ENCODE results near the gene SDR42E2.
"Not testable (repeated sequence)": the region's sequence is repeated elsewhere in the genome, so short reads cannot be mapped to it uniquely, and the experiment has no call there.

Gene SDR42E2

DNA sequence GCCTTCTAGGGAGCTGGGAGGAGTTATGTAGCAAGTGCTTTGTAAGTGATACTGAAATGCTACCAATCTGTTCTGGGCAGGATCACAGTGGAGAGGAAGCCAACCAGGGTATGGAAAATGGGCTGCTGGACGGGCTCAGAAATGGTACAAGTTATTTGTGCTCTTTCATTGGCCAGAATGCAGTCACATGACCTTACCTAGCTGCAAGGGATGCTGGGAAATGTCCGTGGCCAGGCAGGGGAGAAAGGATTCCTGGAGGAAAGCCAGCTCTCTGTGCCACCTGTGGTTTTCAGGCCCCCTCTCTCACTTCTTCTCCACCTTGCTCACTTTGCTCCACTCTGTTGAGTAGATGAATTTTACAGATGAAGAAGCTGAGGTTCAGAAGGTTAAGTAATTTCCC lies 48.5 kb downstream of the SDR42E2 start:
- no peak overlapping the region for H3K4me3 ChIP-seq (ENCODE audit: low read depth, low read length)

DNA sequence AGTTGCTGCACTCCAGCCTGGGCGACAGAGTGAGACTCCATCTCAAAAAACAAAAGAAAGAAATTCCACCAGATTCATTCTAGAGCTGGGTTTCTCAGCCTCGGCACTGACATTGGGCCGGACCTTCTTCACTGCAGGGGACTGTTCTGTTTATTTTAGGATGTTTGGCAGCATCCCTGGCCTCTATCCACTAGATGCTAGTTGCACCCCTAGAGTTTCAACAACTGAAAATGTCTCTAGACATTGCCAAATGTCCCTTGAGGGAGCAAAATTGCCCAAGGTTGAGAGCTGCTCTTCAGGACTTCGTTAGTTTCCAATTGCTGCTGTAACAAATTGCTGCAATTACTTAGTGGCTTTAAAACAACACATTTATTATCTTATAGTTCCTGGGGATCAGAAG lies 50.9 kb downstream of the SDR42E2 start:
- no peak overlapping the region for H3K4me3 ChIP-seq (ENCODE audit: low read depth, low read length)

DNA sequence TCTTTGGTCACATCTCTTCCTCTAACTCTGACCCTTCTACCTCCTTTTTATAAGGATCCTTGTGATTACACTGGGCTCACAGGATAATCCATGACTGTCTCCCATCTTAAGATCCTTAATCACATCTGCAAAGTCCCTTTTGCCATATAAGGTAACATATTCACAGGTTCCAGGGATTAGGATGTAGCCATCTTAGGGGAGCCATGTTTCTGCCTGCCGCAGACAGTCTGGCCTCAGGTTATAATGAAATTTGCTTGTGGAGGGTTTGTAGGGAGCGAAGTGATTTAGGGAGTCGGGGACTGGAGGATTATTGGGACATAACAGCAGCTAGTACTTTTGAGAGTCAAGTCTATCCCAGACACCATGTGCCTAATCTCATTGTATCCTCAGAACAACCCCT lies 51.5 kb downstream of the SDR42E2 start:
- H3K4me3 ChIP-seq (ENCODE audit: low read depth, low read length): no peak overlapping the region

DNA sequence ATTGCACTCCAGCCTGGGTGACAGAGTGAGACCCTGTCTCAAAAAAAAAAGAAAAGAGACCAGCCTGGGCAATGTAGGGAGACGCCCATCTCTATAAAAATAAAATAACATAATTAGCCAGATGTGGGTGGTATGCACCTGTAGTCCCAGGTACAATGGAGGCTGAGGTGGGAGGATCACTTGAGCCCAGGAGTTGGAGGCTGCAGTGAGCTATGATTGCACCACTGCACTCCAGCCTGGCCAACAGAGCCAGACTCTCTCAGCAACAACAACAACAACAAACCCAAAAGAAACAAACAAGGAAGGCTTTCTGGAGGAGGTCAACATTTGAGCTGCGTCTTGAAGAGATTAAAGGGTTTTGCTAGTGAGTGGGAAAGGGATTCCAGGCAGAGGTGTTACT lies 52.1 kb downstream of the SDR42E2 start:
- H3K4me3 ChIP-seq (ENCODE audit: low read depth, low read length): no peak overlapping the region

DNA sequence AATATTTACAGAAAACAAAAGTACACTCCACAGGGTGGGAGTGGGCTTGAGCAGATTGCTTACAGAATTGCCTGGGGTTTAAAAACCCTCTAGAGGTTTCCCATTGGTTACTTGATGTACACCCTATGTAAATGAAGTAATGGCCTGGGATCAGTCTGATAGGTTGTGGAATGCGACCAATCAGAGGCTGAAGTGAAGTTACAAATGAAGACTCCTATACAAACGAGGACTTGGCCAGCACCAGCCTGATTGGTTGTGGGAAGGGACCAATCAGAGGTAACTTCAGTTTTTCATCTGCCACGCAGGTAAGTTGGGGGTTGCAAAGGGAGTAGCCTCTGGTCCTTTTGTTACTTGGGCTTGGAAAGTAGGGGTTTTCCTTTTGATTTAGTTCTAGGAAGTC lies 52.6 kb downstream of the SDR42E2 start:
- no peak overlapping the region for H3K4me3 ChIP-seq (ENCODE audit: low read depth, low read length)

DNA sequence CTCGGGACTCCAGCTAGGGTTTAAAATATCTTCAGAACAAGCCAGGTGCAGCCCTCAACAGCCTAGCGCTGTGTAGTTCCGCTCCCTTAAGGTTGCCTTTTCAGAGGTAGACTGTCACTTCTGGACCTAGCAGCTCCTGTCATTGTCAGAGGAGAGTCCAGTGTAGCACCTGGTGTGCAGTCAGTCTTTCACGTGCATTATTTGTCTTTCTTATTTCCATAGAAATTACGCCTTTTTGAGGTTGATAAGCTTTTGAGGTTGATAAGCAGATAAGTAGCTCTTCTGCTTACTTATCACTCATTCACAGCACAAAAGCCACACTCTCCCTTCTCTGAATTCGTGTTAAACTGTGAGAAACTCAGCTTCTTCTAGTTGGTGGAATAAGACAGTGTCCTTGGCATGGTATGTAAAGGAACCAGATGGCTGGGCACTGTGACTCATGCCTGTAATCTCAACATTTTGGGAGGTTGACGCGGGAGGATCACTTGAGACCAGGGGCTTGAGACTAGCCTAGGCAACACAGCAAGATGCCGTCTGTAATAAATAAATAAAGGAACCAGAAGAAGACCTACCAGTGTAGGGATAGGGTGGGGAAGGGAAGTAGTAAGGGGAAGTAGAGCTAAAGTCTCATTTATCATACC lies 54.0 kb downstream of the SDR42E2 start:
- H3K4me3 ChIP-seq (ENCODE audit: low read depth, low read length): no peak overlapping the region

DNA sequence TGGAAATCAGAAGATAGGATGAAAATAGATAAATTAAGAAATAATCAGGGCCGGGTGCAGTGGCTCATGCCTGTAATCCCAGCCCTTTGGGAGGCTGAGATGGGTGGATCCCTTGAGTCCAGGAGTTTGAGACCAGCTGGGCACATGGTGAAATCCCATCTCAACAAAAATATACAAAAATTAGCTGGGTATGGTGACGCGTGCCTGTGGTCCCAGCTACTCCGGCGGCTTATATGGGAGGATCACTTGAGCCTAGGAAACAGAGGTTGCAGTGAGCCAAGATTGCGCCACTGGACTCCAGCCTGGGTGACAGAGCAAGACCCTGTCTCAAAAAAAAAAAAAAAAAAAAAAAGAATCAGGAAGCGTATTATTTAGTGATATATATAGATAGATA lies 54.5 kb downstream of the SDR42E2 start:
- not testable (repeated sequence) for H3K4me3 ChIP-seq (ENCODE audit: low read depth, low read length)

DNA sequence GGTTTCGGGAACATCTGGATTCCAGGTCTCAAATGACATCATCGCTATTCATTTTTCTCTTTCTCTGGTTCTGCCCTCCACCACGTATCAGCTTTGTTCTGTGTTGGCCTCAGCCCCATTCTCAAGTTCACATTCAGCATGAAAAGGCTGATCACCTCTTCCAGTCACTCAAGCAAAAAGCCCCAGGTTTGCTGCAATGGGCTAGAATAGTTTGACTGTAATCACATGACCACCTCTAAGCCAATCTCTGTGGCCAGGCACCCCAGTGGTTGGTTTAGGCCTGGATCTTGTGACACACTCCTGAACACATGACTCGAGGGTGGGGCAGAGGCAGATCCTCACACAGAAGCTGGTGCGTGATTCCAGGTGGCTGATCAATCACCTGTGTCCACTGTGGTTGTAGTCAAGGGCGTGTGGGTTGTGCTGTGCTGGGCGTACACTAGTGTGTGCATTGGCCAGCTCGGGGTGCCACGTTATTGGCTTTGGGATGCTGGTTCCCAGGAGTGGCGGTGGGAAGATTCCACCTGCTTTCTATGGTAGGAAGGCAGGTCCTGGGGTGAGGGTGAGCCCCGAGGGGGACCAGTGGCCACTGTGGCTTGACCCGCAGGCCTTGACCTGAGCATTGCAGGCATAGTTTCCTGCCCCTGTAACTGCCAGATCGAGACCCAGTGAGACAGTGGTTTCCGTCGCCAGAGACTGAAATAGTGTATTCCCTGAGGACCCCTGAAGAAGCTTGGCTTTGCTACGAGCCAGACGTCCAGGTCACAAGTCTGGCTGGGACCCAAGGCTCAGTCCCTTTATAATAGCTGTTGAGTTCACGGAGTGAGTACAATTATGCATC lies 55.8 kb downstream of the SDR42E2 start:
- H3K4me3 ChIP-seq (ENCODE audit: low read depth, low read length): no peak overlapping the region

DNA sequence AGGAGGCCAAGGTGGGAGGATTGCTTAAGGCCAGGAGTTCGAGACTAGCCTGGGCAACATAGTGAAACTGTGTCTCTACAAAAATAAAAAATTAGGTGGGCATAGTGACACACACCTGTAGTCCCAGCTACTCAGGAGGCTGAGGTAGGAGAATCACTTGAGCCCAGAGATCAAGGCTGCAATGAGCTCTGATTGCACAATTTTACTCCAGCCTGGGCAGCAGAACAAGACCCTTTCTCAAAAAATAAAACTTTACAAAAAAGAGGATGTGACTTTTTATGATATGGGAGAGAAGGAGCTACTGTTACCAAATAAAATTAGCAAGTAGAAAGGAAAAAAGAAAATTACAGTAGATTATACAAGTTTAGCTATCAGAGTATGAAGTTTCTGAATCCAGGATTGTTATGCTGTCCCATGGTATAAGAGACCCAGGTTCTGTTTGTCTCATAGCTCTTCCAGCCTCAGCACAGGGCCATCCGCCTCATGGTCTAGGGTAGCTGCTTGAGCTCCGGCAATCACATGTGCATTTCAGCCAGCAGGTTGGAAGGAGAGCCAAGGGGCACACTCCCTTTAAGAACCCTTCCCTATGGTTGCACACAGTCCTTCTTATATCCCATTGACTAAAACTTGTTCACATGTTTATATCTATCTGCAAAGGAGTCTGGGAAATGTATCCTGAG lies 57.2 kb downstream of the SDR42E2 start:
- no peak overlapping the region for H3K4me3 ChIP-seq (ENCODE audit: low read depth, low read length)

DNA sequence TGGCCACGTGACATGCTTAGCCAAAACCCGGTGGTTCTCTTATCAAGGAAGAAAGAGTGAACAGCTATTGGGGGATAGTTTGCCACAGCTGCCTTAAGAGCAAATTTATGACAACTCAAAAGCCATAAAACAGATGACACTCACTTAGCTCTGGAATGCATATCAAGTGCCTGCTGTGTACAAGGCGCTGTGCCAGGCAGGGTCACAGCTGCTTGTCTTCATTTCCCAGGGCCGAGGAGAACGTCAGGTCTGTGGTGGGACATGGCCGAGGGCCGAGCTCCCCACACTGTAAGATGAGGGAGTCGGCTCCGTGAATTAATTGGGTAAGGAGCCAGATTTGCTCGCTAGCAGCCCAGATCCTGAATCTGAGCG lies 57.7 kb downstream of the SDR42E2 start:
- H3K4me3 ChIP-seq (ENCODE audit: low read depth, low read length): no peak overlapping the region

DNA sequence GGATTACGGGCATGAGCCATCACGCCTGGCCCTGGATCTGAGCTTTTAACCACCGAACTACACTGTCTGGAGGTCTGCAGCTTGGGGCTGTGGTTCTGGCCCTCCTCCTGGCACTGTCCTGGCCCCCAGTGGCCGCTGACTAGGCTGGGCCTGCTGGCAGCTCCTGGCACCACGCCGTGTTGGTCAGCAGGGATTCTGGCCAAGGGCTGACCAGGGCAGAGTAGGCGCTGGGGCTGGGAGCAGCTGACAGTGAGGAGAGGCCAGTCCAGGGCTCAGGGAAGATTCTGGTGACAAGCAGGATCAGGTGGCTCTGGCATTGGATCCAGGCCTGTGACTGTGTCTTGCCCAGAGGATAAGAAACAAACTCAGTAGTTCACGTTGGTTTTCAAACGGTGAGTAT lies 58.4 kb downstream of the SDR42E2 start:
- no peak overlapping the region for H3K4me3 ChIP-seq (ENCODE audit: low read depth, low read length)

DNA sequence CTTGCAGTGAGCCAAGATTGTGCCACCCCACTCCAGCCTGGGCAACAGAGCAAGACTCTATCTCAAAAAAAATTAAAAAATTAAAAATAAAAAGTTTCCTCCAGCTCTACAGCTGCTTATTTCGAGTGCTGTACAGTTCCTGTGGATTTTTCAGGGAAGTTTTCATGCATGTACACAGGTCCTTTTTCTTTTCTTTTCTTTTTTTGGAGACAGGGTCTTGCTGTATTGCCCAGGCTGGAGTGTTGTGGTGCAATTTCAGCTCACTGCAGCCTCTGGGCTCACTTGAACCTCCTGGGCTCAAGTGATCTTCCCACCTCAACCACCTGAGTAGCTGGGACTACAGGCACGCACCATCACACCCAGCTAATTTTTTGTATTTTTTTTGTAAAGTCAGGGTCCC lies 59.7 kb downstream of the SDR42E2 start:
- H3K4me3 ChIP-seq (ENCODE audit: low read depth, low read length): no peak overlapping the region

DNA sequence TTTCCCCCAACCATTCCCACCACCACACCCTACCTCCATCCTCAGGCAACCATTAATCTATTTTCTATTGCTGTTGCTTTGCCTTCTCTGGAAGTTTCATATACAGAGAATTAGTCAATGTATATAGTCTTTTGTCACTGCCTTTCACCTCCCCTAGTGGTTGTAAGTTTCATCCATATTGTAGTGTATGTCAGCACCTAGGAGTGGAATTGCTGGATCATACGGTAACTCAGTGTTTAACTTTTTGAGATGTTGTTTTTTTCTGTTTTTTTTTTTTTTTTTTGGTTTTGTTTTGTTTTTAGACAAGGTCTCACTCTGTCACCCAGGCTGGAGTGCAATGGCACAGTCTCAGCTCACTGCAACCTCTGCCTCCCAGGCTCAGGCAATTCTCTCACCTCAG lies 60.7 kb downstream of the SDR42E2 start:
- no peak overlapping the region for H3K4me3 ChIP-seq (ENCODE audit: low read depth, low read length)

DNA sequence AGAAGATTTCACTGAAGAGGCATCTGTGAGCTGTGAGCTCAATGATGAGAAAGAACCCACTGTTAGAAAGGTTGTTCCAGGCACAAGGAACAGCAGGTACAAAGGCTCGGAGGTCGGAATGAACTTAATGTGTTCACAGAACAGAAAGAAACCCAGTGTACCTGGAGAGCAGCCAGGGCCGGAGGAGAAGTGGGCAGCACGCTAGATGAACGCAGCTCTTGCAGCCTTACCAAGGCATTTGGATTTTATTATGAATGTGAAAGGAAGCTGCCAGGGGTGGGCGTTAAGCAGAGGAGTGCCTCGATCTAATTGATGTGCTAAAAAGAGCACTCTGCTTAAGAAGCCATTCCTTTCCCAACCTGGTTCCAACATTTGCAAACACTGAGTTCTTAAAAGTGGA lies 62.8 kb downstream of the SDR42E2 start:
- H3K4me3 ChIP-seq (ENCODE audit: low read depth, low read length): no peak overlapping the region

DNA sequence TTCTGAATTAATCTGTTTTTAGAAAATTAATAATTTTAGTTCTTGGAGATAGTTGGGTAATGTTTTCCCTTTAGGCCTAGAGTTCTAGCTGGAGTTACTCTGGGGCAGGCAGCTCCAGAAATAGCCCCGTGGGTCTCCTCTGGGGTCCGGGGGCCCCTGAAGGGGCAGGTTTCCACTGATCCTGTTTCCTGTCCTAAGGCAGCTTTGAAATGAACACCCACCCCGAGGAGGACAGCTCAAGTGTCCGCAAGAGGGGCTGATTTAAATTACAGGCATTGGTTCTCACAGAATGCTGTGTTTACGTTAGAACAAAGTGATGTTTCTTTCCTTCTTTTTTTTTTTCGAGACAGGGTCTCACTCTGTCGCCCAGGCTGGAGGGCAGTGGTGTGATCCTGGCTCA lies 67.6 kb downstream of the SDR42E2 start:
- H3K4me3 ChIP-seq (ENCODE audit: low read depth, low read length): no peak overlapping the region

DNA sequence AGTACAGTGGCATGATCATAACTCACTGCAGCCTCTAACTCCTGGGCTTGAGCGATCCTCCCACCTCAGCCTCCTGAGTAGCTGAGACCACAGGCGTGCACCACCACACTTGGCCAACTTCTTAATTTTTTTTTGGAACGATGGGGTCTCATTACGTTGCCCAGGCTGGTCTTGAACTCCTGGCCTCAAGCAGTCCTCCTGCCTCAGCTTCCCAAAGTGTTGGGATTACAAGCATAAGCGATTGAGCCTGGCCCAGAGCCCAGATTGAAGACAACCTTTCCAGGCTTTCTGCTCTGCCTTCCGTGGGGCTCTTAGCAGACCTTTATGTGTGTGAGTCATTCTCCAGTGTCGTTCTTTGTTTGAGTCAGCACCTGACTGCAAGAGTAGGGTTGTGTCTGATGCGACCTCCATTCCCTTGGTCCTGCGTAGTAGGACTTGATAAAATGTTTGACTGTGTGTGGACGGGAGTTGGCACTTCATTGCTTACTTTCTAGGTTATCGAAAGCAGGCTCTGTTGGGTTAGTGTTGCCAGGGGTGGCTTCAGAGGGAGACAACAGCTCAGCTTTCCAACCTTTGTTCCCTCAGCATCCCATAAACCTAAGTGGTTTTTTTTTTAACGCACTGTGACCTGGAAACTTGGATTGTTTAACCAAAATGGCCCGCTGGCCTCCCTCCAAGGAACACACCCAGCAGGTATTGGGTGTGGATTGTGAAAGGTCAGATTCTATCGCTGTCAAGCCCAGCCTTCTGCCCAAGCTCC lies 70.2 kb downstream of the SDR42E2 start:
- H3K4me3 ChIP-seq (ENCODE audit: low read depth, low read length): no peak overlapping the region

DNA sequence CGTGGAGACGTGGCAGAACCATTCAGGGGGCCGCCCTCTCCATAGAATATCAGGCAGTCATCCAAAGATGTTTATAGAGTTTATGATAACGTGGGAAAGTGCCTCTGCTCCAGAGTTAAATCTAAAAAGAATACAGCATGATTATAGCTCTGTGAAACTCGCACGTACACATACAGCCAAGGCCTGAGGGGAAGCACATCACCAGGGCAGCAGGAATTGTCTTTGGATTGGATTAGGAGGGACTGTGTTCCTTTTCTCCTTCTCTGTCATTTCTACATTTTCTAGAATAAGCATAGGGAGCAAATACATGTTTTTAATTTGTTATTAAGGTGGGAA lies 70.7 kb downstream of the SDR42E2 start:
- no peak overlapping the region for H3K4me3 ChIP-seq (ENCODE audit: low read depth, low read length)

DNA sequence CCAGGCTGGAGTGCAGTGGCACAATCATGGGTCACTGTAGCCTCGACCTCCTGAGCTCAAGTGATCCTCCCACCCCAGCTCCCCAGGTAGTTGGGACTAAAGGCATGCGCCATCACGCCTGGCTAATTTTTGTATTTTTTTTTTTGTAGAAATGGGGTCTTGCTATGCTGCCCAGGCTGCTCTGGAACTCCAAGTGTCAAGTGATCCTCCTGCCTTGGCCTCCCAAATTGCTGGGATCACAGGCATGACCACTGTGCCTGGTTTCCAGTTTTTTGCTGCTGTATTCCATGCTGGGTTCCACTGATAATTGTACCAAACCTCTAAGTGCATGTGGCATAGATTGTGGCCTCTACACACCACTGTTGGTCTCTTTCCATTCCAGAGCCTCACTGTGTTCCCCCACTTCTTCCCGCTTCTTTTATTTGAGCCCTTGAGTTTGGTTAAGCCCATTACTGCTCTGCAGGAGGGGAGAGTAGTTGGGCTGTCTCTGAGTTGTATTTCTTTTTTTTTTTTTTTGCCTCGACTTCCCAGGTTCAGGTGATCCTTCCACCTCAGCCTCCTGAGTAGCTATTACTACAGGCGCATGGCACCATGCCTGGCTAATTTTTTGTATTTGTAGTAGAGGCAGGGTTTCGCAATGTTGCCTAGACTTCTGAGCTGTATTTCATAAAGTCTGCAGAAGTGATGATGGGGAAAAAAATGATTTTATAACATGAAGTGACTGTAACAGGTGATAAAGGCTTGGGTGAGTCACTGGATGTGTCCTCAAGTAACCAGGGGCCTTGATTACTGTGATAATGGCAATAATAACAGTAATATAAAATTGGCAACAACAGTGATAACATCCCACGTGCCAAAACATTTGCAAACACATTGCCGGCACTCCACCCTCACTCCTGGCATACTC lies 73.8 kb downstream of the SDR42E2 start:
- no peak overlapping the region for H3K4me3 ChIP-seq (ENCODE audit: low read depth, low read length)

DNA sequence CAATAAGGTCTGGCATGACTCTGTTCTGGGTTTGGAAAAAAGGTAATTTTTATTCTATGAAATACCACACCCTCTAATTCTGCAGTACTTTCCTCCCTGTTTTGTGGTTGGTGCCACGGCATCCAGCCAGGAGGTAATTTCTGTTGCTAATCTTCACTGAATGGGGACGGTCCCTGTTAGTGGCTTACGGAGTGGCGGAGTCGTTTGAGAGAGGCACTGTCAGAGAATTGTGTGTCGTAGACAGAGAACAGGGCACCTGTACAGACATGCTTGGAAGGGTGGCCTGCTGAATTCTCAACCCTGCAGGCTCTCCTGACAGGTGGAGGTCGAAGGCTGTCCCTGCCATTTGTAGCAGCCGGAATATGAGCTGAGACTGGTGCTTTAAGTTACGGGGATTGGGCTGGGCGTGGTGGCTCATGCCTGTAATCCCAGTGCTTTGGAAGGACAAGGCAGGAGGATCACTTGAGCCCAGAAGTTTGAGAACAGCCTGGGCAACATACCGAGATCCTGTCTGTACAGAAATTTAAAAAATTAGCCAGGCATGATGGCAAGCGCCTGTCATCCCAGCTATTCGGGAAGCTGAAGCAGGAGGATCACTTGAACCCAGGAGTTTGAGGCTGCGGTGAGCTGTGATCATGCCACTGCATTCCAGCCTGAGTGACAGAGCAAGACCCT lies 77.0 kb downstream of the SDR42E2 start:
- H3K4me3 ChIP-seq (ENCODE audit: low read depth, low read length): no peak overlapping the region

Measured in iPS-11a (cell line).